GM20431 (cell line): Measurements from ENCODE around the gene CADM4.
"Not testable (repeated sequence)": the region's sequence is repeated elsewhere in the genome, so short reads cannot be mapped to it uniquely, and the experiment has no call there.

Experiments used
- in situ Hi-C: fragments of 300-500 bp; cut with MseI, MboI; formaldehyde crosslinking; loops from one replicate; pipeline ENCODE4 v1.15.0; 2020; ENCODE audit warnings: low sequenced_read_pairs; ENCODE audit not compliant: unreplicated experiment

CADM4 gene

DNA sequence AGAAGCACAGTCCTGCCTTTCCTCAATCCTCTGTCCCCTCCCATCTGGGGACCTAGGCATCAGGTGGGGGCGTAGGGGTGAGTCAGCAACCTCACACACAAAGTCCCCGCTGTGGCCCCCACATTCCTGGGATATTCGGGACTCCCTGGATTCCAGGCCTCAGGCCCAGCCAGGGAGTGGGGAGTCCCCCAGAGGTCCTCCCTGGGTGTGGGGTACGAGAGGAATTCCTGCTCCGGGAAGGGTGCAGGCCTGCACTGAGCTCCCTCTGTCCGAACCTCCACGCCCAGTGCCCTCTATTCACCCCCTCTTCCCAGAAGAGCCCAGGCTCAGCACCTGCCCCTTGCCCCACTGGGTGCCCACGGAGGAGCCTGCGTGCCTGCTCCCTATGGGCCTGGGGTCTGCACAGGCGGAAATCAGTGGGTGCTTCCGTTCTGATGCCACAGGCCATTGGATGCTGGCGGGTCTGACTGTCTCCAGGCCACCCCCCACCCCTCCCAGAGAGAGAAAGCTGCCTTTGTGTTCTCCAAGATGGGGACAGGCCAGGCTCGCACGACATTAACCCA lies 3.4 kb downstream of the CADM4 start:
- in situ Hi-C loops: no loop called here

GRCh38 chr19:43635561-43635940 lies 4.1 kb downstream of the CADM4 start:
- in situ Hi-C loops: not testable (repeated sequence)

- in situ Hi-C loops: no loop called here
Measured at GRCh38 chr19:43634872-43635560, 4.6 kb downstream of the CADM4 start.

DNA sequence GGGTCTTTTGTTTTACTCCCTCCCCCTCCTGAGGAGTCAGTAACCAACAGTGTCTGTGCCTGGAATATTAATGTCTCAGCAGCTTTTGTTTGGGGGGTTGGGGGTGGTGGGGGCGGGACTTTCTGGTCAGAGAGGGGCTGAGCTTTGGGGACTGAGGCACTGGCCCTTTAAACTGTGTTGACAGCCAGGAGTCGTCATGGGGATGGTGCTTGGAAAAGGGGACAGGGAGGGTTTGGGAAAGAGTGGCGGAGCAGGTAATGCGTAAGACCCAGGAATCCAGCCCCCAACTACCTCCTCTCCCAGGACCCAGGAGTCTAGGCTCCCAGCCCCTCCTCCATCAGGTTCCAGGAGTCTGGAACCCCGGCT lies 5.2 kb downstream of the CADM4 start:
- in situ Hi-C loops: no loop called here

DNA sequence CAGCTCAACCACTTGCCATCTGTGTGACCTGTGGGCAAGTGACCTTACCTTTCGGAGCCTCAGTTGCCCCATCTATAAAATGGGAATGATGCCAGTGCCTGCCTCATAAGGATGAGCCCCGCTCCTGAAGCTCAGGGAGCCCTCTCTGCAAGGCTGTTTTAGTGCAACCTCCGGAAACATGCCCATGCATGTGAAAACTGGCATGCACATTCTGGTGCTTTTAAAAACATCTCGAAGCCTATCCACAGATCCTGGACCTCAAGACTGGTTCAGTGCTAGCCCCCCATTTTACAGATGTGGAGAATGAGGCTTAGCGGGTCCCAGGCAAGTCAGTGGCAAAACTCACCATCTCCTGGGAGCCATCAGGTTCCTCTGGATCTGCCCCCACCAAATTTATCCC lies 5.6 kb downstream of the CADM4 start:
- in situ Hi-C loops: no loop called here

GRCh38 chr19:43633520-43633919 lies 6.1 kb downstream of the CADM4 start:
- in situ Hi-C loops: no loop called here

- in situ Hi-C loops: no loop called here
Measured at GRCh38 chr19:43631491-43631890, 8.2 kb downstream of the CADM4 start.

GRCh38 chr19:43628646-43629326 lies 10.9 kb downstream of the CADM4 start:
- in situ Hi-C loops: loop anchor here (10.0 kb wide), 1 partner anchor 186 kb away; no protein-coding TSS in a partner anchor

- in situ Hi-C loops: loop anchor here (10.0 kb wide), 1 partner anchor 188 kb away; no protein-coding TSS in a partner anchor
Measured at GRCh38 chr19:43626838-43627237, 12.8 kb downstream of the CADM4 start.

DNA sequence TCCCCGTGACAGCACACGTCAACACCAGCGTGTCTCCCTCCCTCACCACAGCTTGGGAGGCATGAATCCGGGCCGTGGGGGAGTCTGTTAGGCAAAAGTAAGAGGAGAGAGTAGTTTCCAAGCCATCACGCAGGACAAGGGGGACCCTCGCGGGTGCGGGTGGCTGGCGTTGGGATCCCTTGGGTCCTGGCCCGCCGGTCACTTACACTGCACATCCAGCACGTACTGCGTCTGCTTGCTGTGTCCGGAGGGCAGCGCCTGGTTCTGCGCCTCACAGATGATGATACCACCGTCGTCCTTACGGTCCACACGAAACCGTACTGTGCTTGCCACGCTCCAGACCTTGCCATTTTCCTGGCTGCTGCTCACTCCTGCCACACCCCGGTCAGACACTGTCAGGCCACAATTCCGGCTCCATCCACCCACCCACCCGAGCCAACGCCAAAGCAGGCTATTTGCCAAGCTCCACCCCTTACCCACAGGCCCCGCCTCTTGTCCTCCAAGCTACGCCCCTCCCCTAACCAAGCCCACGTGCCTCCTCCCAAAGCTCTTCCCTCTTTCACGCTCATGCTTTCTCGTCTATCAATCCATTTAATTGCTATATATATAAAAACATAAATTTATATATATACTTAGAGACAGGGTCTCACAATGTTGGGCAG lies 13.6 kb downstream of the CADM4 start:
- in situ Hi-C loops: loop anchor here (10.0 kb wide), 1 partner anchor 189 kb away; no protein-coding TSS in a partner anchor

- in situ Hi-C loops: loop anchor here (10.0 kb wide), 1 partner anchor 190 kb away; no protein-coding TSS in a partner anchor
Measured at GRCh38 chr19:43624933-43625332, 14.7 kb downstream of the CADM4 start.

DNA sequence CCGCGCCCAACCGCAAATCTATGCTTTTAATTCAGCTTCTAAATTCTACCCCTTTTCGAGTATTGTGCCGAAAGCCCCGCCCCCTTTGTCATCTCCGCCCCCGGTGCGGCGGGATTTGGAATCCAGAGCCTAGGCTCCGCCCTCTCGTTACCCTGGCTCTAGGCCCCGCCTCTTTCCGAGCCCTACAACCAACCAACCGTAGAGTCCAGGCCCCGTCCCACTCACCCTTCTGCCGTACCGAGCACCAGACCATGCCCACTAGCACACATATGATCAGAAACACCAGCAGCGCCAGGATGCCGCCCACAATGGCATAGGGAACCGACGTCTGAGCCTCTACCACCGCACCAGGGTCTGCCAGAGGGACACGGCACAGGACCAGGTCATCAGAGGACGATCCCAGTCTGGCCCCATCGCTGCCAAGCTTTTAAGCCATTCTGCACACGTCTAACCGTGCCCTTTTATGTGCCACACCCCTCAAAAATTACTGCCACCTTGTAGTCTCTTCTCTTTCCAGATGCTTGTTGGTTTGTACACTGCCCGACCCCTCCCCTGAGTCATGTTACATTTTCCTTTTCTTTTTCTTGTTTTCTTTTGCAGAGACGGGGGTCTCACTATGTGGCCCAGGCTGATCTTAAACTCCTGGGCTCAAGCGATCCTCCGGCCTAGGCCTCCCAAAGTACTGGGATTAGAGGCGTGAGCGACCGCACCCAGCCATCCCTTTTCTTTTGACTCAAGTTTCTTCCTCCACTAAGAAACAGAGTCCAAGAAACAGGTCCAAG lies 15.6 kb downstream of the CADM4 start:
- in situ Hi-C loops: loop anchor here (10.0 kb wide), 1 partner anchor 191 kb away; no protein-coding TSS in a partner anchor

- in situ Hi-C loops: loop anchor here (10.0 kb wide), 1 partner anchor 192 kb away; no protein-coding TSS in a partner anchor
Measured at GRCh38 chr19:43622956-43623355, 16.7 kb downstream of the CADM4 start.

- in situ Hi-C loops: loop anchor here (10.0 kb wide), 1 partner anchor 193 kb away; no protein-coding TSS in a partner anchor
Measured at GRCh38 chr19:43622070-43622469, 17.6 kb downstream of the CADM4 start.

DNA sequence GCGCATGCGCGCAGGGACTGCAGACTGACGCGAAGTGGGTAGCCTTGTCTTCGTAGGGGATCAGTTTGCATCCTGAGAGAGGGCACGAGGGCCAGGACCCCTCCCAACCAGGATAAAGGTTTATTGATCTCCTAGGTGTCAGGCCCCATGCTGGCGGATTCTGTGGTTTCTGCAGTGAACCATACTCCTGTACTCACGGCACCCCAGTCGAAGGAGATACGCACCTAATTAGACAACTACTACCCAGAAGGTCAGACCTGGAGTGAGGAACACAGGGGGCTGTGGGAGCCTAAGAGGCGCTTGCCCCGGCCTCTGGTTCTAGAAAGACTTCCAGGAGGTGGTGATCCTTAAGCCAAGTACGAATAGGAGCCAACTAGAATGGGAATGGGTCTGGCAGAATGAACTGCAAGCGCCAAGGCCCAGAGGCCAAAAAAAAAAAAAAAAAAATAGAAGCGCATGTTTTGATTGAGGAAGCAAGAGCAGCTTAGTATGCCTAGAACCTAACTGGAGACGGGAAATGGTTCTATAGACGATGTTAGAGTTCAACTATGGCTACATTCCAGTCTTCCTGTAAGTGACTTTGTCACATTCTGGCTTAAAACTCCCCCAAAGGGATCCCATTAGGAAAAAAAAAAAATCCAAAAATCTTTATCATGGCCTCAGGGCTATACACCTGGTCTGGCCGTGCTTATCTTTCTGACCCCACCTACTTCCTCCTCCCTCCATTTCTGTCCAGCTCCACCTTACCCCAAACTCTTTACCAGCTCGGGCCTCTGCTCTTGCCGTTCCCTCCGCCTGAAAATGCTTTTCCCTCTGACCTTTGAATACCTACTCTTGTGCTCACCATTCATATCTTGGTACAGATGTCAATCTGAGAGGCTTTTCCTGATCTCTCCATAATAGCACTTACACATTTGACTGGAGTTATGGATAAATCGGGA lies 19.3 kb downstream of the CADM4 start:
- in situ Hi-C loops: loop anchor here (10.0 kb wide), 1 partner anchor 194 kb away; no protein-coding TSS in a partner anchor

- in situ Hi-C loops: loop anchor here (10.0 kb wide), 1 partner anchor 195 kb away; no protein-coding TSS in a partner anchor
Measured at GRCh38 chr19:43619262-43620060, 20.2 kb downstream of the CADM4 start, which contains the start of gene ZNF428. Gene ZNF428, minus strand, starts transcription at chr19:43619629. Its CDS starts 5,325 bp downstream, at chr19:43614304.

- in situ Hi-C loops: no loop called here
Measured at GRCh38 chr19:43618921-43619261, 20.8 kb downstream of the CADM4 start.

GRCh38 chr19:43616954-43617353 lies 22.7 kb downstream of the CADM4 start:
- in situ Hi-C loops: no loop called here
